GM19099 (cell line): ENCODE results near the gene ACACB.

Experiments
- POLR2A ChIP-seq: IDR thresholded peaks from 3 replicates; pipeline ENCODE4 v1.6.1; 2011; ENCODE audit warnings: low read depth; ENCODE audit not compliant: insufficient read length; ENCODE audit errors: extremely low read depth

Gene ACACB

DNA sequence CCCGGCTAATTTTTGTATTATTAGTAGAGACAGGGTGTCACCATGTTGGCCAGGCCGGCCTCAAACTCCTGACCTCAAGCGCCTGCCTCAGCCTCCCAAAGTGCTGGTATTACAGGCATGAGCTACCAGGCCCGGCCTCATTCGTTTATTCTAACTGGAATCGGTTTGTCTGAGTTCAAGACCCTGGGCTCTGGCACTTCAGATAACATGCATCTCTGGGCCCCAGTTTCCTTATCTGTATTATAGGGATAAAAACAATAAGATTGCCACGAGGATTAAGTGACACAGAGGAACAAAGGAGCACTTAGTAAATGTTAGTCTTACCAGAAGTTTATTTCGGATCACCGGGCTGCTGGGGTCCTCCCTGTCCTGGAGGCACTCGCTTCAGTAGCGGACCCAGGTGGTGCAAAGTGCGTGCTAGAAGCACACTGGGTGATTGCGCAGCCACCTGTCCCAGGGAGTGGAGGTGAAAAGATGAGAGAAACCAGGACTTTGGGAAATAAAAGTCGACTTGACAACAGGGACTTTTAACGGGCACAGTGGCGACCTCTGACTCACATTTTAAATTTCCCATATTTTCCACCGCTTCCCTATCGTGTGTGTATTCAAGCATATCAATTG lies 37.5 kb downstream of the ACACB start:
- no peak for TF ChIP-seq POLR2A

DNA sequence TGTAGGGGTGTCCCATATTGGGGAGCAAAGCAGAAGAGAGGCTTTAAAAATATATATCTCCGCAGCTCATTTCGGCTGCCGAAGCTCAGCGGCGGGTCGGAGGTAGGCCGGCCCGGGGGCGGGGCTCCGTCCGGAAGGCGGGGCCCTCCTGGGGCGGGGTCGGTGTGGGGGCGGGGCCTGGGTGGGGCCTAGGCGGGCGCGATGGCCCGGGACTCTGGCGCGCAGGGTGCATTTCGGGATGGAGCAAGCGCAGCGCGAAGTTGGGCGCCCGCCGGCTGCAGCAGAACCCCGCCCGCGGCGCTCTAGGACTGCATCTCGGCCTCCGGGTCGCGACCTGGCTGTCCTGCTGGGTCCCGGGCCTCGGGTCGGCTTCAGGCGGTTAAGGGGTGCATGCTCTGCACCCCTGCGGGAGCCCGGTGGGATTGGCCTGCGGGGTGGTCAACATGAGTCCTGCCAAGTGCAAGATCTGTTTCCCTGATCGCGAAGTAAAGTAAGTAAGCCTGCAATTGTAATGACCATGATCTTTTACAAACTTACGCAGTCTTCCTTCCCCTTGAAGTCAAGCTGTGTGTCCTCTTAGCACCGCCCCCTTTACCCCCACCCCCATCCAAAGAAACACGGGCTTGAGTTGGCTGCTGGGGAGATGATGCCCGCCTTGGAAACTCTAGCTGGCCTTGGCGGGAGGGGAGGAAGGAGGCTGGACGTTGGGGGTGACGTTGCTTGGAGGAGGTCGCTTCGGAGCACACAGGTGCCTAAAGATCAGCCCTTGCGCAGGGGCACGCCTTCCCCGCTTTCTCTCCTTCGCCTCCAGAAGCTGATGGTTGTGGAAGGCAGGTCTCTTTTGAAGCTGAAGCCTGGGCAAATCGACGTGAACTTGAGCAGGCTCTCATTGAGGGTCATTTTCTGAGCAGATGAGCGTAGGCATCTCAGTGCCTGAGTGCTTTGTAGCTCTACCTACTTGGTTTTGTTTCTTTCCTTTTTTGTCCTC lies 38.4 kb downstream of the ACACB start:
- no peak for TF ChIP-seq POLR2A

DNA sequence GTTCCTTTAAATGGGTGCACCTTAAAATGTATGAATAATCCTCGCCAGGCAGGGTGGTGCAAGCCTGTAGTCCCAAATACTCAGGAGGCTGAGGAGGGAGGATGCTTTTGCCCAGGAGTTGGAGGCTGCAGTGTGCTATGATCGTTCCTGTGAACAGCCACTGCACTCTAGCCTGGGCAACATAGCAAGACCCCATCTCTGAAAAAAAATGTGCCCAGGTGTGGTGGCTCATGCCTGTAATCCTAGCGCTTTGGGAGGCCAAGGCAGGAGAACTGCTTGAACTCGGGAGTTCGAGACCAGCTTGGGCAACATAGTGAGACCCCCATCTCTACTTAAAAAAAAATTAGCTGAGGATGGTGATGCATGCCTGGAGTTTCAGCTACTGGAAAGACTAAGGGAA lies 39.6 kb downstream of the ACACB start:
- TF ChIP-seq POLR2A, result no peak

DNA sequence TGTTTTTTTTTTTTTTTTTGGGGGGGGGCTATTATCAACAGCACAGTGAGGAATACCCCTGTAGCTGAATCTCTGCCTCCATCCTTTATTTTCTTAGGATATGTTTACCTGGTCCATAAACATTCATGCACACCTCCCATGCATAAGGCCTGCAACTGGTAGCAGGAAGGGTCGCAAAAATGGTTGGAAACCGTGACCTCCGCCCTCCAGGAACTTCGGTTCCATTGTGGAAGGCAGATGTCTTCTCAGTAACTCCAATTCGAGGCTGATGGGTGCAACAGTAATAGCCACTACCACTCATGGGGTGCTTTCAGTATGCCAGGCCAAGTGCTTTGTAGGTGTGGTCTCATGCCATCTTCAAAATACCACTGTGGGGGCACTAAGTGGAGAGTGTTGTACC lies 40.2 kb downstream of the ACACB start:
- TF ChIP-seq POLR2A, result no peak

DNA sequence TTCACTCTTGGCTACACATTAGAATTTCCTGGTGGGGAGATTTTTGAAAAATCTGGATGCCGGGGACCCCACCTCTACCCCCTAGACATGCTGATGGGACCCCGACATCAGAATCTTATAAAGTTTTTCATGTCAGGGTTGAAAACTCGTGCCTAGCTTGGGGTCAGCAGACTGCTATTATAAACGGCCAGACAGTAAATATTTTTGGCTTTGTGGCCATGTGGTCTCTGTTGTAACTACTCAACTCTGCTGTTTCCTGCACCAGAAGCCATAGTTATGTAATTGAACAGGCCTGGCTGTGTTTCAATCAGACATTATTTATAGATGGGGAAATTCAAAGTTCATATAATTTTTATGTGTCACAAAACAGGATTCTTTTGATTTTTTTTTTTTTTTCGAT lies 41.6 kb downstream of the ACACB start:
- no peak for TF ChIP-seq POLR2A

DNA sequence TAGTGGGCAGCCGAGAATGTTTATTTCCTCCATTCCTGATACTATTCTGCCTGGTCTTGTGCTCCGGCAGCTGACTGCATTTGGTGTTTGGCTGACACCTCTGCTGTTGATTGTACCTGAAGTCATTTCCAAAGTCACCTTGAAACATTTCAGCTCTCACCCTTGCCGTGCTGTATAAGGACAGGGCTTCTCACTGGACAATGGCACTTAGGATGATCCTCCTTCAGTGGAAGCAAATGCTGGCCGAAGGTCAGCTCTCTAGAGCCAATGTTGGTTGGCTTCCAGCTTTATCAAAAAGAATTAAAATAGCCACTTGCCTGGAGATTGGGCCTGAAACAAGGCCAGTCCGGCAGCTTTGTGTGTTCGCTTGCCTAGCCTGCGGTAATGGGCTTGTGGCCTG lies 44.0 kb downstream of the ACACB start:
- TF ChIP-seq POLR2A, result no peak

DNA sequence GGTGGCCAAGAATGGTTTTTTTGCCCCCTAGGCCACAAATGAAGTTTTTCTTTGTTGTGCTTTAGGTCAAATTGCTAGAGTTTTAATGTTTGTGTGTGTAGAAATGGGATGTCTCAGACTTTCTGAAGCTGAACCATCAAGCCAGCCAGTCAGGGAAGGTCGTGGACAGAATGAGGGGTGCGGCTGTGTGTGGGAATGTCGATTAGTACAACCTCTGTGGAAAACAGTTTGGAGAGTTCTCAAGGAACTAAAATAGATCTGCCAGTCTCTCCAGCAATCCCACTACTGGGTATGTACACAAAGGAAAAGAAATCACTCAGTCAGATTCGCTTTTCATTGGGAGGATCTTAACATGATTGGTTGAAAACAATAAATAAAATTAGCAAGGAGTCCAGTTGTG lies 44.5 kb downstream of the ACACB start:
- no peak for TF ChIP-seq POLR2A

DNA sequence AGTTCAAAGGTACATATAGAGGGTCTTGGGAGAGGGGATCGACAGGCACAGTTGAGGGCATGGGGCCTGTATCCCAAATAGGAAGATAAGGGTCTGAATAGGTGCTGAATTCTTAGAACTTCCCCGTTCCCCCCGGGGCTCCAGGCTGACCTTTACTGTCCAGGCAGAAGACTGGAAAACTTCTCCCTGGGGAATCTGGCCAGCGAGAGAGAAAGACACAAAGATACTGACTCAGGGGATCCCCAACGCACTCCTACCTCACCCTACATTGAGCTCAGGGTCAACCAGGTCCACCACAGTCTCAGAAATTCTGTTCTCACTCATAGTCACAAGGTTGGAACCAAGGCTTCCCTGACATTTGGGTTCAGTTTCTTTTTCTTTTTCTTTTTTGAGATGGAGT lies 46.2 kb downstream of the ACACB start:
- TF ChIP-seq POLR2A, result no peak

DNA sequence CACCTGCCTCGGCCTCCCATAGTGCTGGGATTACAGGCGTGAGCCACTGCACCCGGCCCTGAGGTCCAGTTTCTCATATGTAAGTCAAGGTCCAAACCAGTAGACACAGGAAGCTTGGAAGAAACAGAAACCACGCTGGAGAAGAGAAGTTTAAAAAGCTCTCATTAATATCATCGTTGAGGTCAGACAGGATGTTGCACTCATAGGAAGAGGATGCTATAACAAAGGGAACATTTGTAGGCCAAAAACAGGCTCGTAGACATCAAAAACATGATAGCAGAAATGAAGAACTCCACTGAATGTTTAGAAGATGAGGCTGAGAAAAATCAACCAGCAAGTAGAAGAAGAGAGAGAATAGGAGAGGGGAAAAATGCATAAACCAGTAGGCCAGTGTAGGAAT lies 46.8 kb downstream of the ACACB start:
- TF ChIP-seq POLR2A, result no peak

DNA sequence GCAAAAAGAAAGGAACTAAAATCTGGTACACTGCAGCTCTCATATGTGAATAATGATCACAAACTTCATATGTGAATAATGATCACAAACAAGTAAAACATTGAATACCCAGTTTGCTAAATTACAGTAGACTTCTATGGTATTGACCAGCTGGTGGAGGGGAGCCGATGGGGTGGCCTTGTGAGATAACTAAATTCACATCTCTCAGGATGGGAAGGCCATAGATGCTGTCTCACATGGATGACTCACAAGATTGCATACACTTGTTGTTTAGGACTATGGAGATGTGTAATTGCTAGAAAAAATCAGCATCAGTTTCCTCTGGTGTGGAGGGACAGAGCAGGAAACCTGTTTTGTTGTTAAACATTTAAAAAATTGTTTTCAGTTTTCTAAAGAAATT lies 49.2 kb downstream of the ACACB start:
- no peak for TF ChIP-seq POLR2A

DNA sequence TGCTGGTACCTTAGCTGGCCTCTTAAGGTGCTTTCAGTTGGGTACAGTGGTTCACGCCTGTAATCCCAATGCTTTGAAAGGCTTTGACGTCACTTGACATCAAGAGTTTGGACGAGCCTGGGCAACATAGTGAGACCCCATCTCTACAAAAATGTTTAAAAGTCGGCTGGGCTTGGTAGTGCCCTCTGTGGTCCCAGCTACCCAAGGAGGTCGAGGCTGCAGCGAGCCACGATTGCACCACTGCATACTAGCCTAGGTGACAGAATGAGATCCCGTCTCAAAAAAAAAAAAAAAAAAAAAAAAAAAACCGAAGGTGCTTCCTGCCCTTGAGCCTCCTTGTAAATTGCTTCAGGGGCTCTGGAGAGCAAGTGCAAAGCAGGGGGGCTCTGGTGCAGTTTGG lies 50.0 kb downstream of the ACACB start:
- no peak for TF ChIP-seq POLR2A

DNA sequence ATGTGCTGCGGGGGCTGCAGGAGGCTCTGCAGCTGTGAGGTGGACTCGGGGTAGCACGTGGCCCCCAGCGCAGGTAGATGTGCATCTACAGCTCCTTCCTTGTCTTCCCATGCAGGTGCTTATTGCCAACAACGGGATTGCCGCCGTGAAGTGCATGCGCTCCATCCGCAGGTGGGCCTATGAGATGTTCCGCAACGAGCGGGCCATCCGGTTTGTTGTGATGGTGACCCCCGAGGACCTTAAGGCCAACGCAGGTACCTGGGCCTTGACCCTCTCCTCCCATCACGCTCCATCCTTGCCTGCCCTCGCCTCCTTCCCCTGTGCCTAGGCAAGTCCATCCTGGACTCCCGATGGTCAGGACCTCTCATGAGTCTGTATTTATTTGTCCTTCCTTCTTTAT lies 51.4 kb downstream of the ACACB start:
- no peak for TF ChIP-seq POLR2A

DNA sequence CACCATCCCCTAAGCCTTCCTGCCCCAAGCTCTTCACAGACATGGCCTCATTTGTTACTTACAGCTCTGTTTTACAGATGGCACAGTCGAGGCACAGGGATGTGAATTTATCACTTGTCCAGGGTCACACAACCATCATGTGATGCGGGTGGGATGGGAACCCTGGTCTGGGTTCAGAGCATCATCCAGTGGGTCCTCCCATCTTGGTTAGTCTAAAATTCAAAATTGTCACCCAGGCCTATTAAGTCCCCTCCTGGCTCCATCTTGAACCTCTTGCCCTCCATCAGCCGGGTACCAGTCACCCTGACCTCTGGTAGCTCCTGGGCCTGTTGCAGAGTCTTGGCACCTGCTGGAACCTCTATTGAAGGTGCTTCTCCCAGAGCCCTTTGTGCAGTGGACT lies 52.9 kb downstream of the ACACB start:
- TF ChIP-seq POLR2A, result no peak

DNA sequence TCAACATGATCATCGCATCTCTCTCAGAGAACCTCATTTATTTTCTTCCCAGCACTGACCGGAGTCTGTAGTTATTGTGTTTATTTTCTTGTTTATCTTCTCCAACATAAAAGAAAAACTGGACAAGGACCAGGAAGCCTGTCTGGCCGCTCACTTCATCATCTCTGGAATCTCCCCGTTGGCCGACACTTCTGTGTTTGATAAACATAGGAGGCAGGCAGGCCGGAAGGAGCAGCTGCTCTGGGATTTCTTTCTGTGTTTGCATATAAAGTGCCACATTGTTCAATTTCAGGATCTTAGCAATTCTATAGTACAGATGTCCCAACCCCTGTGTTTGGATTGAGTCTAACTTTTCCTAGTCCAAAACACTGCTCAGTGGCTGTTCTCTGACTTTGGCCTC lies 53.3 kb downstream of the ACACB start:
- TF ChIP-seq POLR2A, result no peak

DNA sequence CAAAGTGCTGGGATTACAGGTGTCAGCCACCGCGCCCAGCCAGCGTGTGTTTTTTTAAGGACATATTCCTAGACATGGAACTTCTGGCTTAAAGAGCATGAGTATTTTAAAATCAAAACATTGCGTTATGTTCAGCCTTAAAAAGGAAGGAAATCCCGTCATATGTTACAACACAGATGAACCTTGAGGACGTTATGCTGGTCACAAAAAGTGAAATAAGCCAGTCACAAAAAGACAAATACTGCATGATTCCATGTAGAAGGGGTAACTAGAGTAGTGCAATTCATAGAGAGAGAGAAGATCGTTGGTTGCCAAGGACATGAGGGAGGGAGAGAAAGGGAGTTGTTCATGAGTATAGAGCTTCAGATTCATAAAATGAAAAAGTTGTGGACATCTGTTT lies 53.9 kb downstream of the ACACB start:
- TF ChIP-seq POLR2A, result no peak
